COLO829 (cell line): Measurements from ENCODE around the gene NCKIPSD.
"Not testable (repeated sequence)": the region's sequence is repeated elsewhere in the genome, so short reads cannot be mapped to it uniquely, and the experiment has no call there.

Experiments used
- DNase-seq: peaks from one replicate; pipeline ENCODE4 v3.0.0; 2012; ENCODE audit warnings: low spot score

The NCKIPSD gene

DNA sequence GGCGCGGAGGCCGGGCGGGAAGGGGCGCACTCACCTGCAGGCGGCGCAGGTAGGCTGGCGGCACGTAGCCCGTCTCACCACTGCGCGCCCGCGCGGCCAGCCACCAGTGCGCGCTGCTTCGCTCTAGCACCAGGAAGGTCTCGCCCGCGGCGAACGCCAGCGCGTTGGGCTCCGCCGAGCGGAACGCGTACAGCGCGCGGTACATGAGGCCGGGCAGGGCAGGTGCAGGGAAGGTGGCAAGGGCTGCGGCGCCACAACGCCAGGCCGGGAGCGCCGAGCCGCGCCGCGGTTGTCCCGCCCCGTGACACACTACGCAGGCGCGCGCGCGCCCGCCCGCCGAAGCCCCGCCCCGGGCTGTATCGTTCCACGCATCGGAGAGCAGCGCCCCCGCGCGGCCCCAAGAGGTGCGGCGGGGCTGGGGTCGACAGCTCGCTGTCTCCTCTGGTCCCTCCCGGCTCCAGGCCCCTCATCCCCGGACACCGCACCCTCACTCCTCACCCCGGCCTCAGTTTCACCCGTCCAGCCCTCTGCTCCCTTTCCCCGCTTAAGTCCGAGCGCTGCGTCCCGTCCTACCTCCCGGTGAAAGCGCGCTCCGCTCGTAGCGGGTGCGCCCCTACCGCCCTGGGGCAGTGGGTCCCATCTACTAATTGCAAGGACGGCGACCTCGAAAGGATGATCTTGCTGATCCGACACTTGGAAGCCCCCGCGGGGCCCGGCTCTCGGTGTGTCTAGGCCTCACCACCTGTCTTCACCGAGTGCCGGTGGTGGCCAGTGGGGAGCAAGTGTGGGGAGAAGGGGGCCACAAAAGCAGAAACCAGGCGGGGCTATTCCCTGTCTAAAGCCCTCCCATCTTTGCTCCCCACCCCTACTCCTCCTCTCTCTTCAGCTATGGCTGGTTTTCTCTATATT, at the start of gene NCKIPSD:
NCKIPSD (minus strand) TSS at position 313 of the 909 bp plus-strand sequence; CDS start at position 205, 108 bp downstream.
- DNase-seq = peak; percentile 97

- not testable (repeated sequence) for DNase-seq
Measured at GRCh38 chr3:48735075-48735767, 49.5 kb upstream of the NCKIPSD start.

DNA sequence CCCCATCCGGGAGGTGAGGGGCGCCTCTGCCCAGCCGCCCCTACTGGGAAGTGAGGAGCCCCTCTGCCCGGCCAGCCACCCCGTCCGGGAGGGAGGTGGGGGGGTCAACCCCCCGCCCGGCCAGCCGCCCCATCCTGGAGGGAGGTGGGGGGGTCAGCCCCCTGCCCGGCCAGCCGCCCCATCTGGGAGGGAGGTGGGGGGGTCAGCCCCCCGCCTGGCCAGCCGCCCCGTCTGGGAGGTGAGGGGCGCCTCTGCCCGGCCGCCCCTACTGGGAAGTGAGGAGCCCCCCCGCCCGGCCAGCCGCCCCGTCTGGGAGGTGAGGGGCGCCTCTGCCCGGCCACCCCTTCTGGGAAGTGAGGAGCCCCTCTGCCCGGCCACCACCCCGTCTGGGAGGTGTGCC, 48.8 kb upstream of the NCKIPSD start:
- DNase-seq = not testable (repeated sequence)

DNA sequence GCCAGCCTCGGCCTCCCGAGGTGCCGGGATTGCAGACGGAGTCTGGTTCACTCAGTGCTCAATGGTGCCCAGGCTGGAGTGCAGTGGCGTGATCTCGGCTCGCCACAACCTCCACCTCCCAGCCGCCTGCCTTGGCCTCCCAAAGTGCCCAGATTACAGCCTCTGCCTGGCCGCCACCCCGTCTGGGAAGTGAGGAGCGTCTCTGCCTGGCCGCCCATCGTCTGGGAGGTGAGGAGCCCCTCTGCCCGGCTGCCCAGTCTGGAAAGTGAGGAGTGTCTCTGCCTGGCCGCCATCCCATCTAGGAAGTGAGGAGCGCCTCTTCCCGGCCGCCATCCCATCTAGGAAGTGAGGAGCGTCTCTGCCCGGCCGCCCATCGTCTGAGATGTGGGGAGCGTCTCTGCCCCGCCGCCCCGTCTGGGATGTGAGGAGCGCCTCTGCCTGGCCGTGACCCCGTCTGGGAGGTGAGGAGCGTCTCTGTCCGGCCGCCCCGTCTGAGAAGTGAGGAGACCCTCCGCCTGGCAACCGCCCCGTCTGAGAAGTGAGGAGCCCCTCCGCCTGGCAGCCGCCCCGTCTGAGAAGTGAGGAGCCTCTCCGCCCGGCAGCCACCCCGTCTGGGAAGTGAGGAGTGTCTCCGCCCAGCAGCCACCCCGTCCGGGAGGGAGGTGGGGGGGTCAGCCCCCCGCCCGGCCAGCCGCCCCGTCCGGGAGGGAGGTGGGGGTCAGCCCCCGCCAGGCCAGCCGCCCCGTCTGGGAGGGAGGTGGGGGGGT, 48.2 kb upstream of the NCKIPSD start:
- not testable (repeated sequence) for DNase-seq

GRCh38 chr3:48727511-48727910, 41.8 kb upstream of the NCKIPSD start:
- DNase-seq = no peak

DNA sequence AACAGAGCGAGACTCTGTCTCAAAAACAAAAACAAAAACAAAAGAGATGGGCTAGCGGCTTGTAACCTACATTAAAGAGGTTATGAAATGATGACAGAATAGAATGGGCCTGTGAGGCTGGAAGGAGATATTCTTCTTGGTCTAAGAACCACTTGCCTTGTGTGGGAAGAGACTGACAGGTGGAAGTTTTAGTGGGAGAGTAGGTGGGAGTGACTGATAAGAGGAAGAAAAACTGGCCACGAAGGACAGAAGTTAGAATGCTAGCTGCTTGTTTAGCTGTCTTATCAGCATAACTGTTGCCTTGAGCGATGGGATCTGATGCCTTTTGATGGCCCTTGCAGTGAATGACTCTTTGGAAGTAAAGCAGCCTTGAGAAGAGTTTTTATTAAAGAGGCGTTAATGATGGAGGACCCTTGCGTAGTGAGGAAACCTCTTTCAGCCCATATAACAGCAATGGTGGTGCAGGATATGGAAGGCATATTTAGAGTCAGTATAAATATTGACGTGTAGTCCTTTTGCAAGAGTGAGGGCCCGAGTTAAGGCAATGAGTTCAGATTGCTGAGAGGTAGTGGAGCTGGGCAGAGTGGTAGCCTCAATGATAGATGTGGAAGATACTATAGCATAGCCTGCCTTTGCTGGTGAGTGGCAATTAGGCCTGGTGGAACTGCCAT, 39.6 kb upstream of the NCKIPSD start:
- DNase-seq = not testable (repeated sequence)

DNA sequence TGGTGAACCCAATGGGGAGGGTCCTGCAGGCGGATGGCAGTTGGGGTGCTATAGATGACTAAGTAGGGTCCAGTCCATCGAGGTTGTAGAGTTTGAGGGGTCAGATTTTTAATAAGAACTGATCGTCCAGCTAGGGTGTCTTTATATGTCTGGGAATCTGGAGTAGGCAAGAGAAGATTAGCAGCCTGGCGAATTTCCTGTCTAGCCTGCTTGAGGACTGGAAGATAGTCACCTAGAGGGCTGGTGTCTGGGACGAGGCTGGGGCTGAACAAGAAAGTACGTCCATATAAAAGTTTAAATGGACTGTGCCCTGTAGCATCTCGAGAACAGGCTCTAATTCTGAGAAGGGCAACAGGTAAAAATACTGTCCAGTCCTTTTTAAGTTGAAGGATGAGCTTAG, 38.0 kb upstream of the NCKIPSD start:
- no peak for DNase-seq

GRCh38 chr3:48723293-48723692, 37.6 kb upstream of the NCKIPSD start:
- not testable (repeated sequence) for DNase-seq

DNA sequence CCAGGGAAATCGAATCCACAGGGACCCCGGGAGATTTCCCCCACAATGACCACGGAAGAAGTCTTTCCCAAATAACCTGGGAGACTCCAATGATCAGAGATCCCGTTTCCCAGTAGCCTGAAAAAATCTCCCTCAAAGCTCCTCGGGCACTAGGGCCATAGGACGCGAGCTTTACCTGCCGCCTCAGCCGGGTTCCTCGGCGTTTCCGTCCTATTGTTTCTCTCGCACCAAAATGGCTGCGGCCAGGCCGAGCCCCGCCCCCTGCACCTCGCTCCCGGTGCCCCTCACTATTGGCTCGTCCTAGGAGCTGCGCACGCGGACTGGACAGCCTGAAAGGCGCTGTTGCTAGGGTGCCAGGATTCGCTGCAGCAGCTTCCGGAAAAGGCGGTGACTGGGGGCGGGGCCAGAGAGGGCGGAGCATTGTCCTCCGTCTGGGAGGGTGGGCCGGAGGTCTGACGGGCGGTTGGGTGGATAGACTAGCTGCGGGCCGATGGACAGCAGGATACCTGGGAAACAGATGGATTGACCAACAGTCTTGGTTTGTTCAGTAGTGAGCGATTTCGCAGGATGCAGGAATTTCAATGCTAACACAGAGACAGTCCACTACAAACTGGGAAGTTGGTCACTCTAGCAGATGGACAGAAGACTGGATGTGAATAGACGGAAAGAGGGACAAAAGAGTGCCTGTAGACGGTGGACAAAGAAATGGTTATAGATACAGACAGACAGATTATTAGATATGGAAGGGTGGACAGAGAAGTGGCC, 31.4 kb upstream of the NCKIPSD start, which contains the start of gene IP6K2:
IP6K2 (minus strand) TSS at position 240 of the 765 bp plus-strand sequence. CDS start 21,930 bp downstream, outside the sequence.
- peak; percentile 100 for DNase-seq

DNA sequence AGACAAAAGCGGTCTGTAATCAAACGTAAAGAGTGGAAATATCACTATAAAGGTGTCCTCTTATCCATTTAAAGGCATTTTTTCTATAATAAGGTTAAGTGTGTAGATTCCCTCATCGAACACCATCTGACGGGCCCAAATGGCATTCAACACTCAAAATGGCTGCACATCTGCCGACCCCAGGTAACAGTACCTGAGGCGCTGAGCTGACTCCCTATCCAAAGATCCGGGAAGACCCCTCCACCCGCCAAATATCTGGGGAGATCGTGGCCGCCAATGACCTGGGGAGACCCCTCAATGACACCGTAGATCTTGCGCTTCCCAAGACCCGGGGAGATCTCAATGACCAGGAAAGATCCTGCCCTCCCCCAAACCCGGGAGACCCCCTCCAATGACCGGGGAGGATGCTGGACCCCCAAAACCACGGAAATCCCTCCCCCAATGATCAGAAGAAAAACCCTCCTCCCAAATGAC, 30.8 kb upstream of the NCKIPSD start:
- no peak for DNase-seq

DNA sequence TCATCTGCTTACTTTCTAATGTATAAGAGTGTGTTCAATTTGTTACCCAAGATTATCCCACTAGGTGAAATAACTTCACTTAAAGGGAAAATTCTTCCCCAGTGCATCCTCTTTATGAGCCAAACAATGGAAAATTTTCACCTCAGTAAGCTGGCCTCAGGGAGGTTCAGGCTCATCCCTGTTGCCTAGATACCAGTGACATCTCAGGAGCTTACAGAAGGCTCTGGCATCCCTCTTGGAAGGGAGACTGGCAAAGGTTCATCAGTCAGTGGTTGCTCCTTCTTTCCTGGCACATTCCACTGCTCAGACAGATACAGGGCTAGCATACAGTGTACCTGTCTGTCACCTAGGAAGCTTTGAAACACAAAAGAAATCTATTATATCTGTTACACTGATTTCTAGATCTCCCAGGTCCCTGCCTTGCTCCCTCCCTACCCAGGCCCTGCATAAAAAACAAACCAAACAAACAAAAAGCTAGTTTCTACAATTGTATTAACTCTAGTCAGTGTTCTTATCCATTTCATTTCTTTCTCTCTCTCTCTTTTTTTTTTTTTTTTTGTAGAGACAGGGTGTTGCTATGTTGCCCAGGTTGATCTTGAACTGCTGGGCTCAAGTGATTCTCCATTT, 29.6 kb upstream of the NCKIPSD start:
- no peak for DNase-seq

DNA sequence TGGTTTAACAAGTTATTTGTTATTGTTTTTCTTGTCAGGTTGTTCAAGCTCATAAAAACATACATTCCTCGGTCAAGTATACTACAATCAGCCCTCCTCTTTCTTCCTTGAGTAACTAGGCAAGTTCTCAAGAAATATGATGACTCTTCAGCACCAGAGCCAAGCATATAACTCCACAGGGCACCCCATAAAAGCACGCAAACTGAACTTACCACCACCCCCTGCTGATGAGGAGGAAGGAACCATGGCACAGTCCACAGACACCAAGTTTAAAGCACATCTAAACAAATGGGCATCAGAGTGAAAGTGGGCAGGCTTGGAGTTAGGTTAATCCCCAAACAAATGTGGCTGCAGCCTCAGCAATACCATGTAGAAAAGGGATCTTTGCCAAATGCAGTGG, 26.0 kb upstream of the NCKIPSD start:
- DNase-seq = no peak

DNA sequence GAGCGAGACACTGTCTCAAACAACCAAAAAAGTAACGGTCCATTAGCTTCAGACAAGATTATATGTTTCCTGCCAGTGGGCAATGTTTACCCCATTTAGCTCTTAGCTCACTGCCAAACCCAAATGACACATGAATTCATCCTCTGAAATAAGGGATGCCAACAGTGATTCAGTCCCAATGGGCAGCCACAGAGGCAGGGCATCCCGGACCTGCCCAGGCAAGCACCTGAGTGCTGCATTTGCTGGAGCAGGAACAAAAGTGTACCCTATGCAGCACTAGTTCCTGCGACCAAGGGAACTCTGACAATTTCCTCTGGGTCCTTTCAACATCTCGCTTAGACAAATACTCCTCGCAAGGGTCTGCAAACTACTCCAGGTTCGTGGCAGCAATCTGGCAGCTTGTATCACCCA, 23.3 kb upstream of the NCKIPSD start:
- no peak for DNase-seq

DNA sequence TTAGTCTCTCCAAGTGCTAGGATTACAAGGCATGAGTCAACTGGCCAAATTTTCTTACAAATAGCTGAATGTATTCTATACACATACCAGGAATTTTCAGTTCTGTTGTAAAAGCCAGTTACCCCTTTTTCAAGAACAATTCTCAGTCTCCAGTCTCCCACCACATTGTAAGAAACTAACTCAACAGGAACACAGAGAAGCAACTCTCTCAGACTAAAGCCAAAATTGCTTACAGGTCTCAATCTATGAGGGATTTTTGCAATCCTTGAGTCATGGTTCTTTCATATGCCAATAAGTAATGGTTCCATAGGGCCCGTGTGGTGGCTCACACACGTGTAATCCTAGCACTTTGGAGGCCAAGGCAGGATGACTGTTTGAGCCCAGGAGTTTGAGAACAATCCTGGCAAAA, 22.8 kb upstream of the NCKIPSD start:
- DNase-seq = no peak

DNA sequence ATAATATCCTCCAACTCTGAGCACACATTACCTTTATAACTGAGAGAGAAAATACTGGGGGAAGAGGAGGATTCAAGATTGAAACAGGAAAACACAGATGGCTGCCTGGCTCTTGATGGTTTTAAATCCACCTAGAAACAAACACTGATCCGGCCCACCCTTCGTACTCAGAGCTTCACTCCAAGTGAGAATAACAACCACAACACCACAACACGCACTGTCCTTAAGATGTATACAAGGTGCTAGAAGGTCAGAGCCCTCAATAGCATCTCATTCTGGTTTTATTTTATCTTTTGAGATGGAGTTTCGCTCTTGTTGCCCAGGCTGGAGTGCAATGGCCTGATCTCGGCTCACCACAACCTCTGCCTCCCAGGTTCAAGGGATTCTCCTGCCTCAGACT, 21.4 kb upstream of the NCKIPSD start:
- DNase-seq = no peak

GRCh38 chr3:48702320-48702920, 16.7 kb upstream of the NCKIPSD start:
- no peak for DNase-seq

DNA sequence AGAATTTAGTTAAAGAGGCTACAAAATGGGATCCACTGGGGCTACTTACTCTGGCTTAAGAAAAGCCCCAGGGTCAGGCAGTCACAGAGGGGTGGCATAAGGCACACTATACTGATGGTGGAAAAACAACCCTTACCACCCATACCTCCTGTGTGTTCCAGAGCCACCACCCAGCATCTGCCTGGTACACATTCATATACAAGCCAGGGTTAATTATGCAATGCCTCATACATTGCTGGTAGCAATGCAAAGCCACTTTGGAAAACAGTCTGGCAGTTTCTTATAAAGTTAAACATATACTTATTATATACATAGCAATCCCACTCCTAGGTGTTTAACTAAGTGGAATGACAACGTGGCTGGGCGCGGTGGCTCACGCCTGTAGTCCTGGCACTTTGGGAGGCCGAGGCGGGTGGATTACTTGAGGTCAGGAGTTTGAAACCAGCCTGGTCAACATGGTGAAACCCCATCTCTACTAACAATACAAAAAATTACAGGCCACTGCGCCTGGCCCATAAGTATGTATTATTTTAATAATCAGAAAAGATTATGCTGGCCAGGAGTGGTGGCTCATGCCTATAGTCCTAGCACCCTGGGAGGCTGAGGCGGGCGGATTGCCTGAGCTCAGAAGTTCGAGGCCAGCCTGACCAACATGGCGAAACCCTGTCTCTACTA, 15.2 kb upstream of the NCKIPSD start:
- no peak for DNase-seq

- DNase-seq = no peak
Measured at GRCh38 chr3:48698891-48699290, 13.2 kb upstream of the NCKIPSD start.

DNA sequence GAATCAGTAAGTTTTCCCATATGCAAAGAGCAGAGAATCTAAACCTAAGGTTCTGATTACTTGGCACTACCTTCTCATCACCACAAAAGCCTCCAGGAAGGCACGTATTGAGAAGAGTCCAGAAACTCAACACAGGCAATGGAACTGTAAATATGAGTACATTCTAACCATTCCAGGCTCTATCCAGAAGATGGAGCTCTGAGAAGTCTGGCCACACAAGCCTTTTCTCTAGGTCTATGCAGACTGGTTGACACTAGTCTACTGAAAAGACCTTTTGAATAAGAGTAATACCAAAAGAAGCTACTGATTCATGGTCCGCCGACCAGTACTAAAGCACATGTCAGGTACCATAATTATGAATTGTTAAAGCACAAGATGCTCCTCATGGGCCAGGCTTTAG, 12.2 kb upstream of the NCKIPSD start:
- no peak for DNase-seq
